Cardiac fibroblast (primary cell): ENCODE data around the gene KLF7.
"Not testable (repeated sequence)": the region's sequence is repeated elsewhere in the genome, so short reads cannot be mapped to it uniquely, and the experiment has no call there.

Experiments
- DNase-seq, 2 donors: peaks; one replicate each; pipeline versions ENCODE4 v3.0.0 to v3.0.0-alpha.2; 2010; ENCODE audit warnings: low read depth in 2 of 2
- H3K4me3 ChIP-seq, 2 donors: replicated peaks in 1 of 2; 1 replicate in 1 of 2; 2 replicates in 1 of 2; pipeline ENCODE4 v1.5.1; 2011; ENCODE audit warnings: low read depth in 2 of 2, low read length in 2 of 2, mild to moderate bottlenecking in 2 of 2, moderate library complexity in 1 of 2
- CTCF ChIP-seq: IDR thresholded peaks from one replicate; pipeline ENCODE4 v1.5.1; 2011; ENCODE audit warnings: low read depth, mild to moderate bottlenecking, low read length, inconsistent platforms

The KLF7 gene

GRCh38 chr2:207037896-207038295 is 127.9 kb downstream of the KLF7 start:
- no peak overlapping the region for H3K4me3 ChIP-seq
- no peak for TF ChIP-seq CTCF
- peak in 1 of 2 donors; percentile 43 for DNase-seq

GRCh38 chr2:207037023-207037422 is 128.7 kb downstream of the KLF7 start:
- not testable (repeated sequence) for DNase-seq, H3K4me3 ChIP-seq

- TF ChIP-seq CTCF: no peak
- DNase-seq: no peak
These were observed 129.9 kb downstream of the KLF7 start for GRCh38 chr2:207035875-207036274.

GRCh38 chr2:207032490-207032889 is 133.3 kb downstream of the KLF7 start:
- no peak overlapping the region for H3K4me3 ChIP-seq
- no peak for DNase-seq
- TF ChIP-seq CTCF: no peak

More at GRCh38 chr2:207035875-207036274, 129.9 kb downstream of the KLF7 start:
- H3K4me3 ChIP-seq: no peak overlapping the region
